ENCODE measurements around the gene TMEM87A.
A peak's percentile ranks its signal among the peaks of the same experiment; 100 is the strongest.
"Not testable (repeated sequence)": the region's sequence is repeated elsewhere in the genome, so short reads cannot be mapped to it uniquely, and the experiment has no call there.

TMEM87A gene

DNA sequence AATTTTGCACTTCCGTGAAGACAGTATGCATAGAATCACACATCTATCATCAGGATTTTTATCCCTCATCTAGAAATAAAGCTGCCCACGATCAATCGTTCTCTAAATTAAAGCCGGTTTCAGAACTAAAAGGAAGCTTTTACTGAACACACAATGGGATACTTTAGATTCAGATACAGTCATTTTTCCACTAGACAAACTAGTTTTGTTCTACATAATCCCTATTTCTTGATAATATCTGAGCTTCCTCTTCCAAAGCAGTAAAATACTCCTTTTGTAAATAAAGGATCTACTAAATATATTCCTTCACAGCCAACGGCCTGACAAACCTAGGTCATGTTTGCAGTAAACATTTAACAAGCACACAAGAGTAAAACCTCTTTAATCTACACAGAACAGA is 2.2 kb downstream of the TMEM87A start:
- DNase-seq: no peak

DNA sequence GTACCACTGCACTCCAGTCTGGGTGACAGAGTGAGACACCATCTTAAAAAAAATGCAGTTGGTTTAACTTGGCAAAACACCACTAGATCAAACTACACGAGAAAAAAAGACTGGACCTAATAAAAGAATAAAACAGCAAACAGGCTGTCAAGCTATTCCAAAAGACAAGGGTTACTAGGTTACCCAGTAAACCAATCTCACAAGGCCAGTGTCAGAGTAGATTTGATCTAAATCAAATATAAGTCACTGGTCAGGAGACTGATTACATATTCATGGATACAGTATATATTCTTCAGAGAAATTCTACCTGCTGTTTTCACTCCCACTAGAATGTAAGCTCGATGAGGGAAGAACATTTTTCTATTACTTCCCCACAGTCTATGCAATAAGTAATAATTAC is 2.7 kb downstream of the TMEM87A start:
- no peak for DNase-seq

DNA sequence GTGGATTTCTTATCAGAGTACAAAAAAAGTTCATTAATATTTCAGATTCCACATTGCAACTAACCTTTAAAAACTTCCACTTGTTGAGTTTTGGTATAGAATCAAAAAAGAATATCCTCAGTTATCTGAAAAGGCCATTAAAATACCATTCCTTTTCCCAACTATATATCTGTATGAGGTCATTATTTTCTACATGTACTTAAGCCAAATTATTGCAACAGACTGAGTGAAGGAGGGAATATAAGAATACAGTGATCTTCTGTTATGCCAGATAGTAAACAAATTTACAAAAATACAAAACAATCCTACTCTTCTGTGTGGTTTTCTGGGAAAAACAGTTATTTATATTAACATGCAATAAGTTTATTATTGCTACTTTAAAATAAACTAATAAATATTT is 5.9 kb downstream of the TMEM87A start:
- no peak for DNase-seq

DNA sequence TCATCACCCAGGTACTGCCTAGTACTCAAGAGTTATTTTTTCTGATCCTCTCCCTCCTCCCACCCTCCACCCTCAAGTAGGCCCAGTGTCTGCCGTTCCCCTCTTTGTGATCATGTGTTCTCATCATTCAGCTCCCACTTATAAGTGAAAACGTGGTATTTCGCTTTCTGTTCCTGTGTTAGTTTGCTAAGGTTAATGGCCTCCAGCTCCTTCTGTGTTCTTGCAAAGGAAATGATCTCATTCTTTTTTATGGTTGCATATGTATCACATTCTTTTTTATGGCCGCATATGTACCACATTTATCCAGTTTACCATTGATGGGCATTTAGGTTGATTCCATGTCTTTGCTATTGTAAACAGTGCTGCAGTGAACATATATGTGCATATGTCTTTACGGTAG is 8.4 kb downstream of the TMEM87A start:
- no peak for DNase-seq

DNA sequence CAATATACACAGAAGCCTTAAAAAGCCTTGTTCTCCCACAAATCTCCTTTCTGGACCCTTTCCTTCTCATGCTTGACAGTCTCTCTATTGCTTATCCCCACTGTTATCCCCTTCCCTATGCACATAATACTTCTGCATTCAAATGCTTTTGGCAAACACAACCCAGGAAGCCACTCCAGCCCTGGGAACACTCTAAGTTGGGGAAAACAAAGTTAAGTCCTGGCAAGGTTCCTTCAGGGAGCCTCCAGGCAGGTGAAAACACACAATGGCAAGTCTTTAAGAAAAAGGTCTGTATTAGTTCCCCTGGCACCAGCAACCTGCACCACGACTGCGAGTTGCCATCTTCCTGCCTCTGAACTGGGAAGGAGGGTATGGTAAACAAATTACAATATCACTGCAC is 19.9 kb downstream of the TMEM87A start:
- DNase-seq: no peak

DNA sequence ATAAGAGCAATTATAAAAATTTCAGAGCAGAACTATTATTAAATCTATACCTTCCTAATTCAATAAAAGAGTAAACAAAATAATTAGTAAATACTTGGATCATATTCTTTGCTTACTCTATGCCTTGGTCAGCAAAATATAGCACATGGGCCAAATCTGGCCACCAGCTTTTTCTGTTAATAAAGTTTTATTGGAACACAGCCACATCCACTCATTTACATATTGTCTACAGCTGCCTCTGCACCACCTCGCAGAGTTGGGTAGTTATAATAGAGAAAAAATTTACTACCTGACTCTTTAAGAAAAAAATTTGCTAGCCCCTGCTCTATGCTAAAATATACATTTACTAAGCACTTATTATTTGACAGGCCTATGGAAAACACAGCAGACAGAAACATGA is 32.4 kb downstream of the TMEM87A start:
- DNase-seq: no peak

DNA sequence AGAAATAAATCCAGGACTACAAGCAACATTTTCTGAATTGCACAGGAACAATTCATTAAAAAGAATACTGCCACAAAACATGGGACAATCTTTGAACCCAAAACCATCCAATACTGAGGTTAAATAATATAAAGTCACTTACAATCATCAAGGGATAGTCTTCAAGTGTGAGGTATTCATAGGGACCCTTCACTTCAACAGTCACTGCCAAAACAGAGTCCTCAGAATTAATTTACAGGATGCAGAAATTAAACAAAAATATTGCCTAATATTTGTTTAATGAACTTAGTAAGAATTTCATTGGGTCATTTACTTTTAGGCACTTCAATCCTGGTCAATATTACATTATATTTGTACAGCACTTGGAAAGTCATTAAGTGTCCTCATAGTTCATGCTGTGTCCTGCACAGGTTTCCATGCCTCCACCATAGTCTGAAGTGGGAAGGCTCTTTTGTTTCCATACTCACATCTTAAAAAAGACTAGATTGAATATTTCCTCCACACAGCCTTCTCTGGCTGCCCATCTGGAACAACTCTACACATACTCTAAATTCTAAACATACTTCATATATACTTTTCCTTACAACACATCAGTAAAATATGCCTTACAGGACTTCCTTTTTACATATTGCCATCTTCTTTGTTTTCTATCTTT is 33.6 kb downstream of the TMEM87A start:
- no peak for DNase-seq

DNA sequence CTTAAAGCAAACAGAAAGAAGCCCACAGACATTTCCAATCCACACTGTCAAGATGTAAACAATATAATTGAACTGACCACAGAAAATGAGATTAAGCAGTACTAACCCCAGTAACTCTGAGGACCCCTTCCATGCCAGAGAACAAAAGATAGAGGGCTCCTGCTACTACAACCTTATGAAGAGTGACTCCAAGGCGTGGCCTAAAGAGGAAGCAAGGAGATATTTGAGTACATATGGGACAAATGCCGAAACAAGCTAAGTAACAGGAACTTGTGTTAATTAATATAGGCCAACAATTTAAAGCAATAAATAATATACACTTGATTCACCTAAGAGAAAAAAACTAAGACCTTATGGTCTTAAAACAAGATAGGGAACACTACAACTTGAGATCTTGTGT is 40.1 kb downstream of the TMEM87A start:
- no peak for DNase-seq

DNA sequence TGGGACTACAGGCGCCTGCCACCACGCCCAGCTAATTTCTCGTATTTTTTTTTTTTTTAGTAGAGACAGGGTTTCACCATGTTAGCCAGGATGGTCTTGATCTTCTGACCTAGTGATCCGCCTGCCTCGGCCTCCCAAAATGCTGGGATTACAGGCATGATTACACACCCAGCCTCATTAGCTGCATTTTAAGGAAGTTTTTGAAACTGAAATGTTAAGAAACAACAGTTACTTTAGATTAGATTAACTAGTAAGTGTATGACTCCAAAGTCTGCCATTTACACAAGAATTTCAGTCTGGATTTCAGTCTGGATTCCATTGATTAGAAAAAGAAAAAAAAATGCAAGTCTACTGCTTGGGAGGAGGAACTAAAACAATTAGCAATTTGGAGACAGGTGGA is 40.6 kb downstream of the TMEM87A start:
- DNase-seq: no peak

DNA sequence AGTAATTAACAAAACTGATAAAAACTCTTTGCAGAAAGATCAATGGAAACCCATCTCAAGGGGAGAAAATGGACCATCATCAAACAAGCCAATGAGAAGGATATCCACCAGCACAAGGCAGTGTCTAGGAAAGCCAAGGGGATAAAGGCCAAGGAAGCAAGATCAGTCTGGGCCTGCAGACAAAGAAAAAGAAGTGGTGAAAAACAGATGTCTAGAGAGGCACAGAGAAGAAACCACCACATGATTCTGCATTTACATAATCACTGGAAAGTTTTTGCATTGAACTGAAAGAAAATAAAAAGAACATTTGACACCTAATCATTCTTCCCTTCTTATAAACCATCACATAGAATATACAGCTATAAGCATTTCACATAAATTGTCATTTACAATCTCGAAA is 42.1 kb downstream of the TMEM87A start:
- no peak for DNase-seq

DNA sequence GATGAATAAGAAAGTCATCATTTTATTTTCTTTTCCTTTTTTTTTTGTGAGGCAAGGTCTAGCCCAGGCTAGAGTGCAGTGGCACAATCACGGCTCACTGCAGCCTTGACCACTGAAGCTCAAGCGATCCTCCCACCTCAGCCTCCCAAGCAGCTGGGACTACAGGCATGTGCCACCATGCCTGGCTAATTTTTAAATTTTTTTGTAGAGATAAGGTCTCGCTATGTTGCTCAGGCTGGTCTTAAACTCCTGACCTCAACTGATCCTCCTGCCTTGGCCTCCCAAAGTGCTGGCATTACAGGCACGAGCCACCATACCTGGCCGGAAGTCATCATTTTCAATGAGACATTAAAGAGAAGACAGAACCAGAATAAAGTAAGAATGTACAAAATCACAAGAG is 44.3 kb downstream of the TMEM87A start:
- not testable (repeated sequence) for DNase-seq

DNA sequence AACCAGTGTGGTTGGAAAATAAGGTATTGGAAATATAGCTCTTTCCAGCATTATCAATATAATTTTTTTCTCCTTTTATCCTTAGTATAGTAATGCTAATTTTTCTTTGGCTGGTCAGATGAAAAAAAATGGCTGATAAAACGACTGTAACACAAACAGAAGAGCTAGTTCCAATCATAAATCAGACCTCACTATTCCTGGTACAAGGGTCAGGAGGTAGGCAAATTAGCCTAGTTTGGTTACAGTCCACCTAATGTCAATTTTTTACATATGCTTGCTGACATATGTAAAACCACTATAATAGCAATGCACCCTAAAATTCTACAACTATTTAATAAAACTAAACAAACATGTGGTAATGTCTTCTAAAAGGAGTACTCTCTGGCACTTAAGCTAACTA is 45.2 kb downstream of the TMEM87A start:
- DNase-seq: no peak

DNA sequence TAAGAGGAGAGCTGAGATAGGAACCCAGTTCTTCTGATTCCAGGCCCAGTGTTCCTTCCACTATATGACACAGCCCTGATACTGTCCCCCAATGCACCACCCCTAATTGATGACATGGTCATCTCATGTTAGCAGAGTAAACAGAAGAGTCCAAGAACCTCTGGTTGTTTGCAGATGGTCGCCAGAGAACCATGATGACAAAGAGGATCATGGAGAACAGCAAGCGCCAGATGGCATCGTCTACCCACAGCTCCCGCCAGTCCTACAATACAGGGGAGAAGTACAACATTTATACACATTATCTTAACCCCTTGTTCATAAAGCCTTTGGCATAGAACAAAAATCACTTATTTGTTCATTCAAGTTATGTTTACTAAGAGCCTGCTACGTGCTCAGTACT is 46.6 kb downstream of the TMEM87A start:
- no peak for DNase-seq

DNA sequence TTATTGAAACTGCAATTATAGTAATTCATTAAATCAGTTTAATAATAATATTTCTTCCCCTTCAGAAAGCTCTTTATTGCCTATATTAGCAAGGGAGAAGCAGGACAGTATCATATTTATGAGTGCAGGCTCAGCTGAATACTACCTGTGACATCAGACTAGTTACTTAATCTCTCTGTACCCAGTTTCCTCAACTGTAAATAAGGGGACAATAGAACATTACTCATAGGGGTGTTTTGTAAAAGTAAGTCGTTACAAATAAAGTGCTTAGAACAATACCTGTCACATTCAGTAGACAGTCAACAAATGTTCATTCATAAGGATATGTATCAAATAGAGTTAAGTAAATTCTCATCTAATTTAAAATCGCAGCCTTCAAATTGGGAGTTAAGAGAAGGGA is 53.0 kb downstream of the TMEM87A start:
- no peak for DNase-seq

DNA sequence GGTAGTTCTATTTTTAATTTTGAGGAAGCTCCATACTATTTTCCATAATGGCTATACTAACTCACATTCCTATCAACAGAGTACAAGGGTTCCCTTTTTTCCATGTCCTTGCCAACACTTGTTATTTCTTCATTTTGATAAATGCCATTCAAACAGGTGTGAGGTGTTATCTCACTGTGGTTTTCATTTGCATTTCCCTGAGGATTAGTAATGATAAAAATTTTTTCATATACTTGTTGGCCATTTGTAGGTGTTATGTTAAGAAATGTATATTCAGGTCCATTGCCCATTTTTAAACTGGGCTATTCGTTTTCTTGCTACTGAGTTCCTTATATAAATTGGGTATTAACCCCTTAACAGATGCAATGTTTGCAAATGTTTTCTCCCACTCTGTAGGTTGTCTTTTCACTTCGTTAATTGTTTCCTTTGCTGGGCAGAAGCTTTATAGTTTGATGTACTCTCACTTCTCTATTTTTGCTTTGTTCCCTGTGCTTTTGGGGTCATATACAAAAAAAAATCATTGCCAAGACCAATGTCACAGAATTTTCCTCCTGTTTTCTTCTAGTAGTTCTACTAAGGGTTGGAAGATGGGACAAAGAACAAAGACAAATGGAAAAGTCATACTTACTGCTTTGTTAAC is 54.2 kb downstream of the TMEM87A start:
- no peak for DNase-seq

DNA sequence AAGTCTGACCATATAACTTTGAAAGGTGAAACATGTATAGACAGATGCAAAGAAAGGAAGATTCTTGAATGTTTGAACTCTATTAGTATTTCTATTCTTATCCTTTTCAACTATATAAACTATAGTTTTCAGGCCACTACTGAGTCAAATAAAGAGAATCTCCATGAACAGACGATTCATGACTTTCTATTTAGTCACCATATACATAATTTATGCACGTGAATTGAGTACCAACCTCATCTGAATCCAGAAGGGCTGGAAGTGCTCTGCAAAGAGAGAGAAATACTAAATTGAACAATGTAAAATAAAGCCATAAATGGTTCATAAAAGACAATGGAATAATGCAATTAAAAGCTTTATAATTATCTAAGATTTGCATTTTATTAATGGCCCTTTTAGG is 55.7 kb downstream of the TMEM87A start:
- no peak for DNase-seq

DNA sequence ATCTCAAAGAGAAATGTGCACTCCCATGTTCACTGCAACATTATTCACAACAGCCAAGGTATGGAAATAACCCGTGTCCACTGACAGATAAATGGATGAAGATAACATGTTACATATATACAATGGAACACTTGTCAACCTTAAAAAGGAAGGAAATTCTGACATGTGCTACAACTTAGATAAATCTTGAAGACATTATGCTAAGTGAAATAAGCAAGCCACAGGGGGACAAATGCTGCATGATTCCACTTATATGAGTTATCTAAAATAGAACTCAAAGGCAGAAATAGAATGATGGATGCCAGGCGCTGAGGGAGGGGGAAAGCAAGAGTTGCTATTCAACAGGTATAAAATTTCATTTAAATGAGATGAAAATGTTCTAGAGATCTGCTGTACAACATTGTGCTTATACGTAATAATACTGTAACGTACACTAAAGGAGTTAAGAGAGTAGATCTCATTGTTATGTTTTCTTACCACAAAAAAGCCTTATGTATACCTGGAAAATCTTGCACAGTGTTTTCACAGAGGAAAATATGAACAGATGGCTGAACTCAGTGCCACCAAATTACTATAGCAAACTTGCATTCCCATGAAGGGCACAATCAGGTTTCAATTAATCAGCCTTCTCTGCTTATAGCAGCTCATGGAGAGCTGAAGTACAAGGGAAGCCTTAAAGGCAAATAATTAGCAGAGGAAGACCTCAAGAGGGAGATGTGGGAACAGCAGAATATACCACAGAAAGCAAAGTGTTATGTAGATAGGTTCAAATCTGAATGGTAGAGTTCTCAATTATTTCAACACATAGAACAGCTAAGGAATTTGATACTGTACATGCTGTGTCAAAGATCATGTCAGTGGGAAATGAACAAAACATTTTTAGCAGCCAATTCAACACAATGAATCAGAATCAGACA is 57.1 kb downstream of the TMEM87A start:
- DNase-seq: no peak

DNA sequence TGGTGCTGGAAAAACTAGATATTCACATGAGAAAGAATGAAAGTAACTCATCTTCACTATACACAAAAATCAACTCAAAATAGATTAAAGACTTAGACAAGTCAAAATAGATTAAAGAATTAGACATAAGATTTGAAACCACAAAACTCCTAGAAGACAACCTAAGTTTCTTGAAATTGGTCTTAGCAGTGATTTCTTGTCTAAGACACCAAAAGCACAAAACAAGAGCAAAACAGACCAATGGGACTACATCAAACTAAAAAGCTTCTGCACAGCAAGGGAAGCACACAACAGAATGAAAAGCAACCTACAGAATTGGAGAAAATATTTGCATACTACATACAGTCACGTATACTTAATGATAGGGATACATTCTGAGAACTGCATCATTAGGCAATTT is 58.6 kb downstream of the TMEM87A start:
- no peak for DNase-seq

DNA sequence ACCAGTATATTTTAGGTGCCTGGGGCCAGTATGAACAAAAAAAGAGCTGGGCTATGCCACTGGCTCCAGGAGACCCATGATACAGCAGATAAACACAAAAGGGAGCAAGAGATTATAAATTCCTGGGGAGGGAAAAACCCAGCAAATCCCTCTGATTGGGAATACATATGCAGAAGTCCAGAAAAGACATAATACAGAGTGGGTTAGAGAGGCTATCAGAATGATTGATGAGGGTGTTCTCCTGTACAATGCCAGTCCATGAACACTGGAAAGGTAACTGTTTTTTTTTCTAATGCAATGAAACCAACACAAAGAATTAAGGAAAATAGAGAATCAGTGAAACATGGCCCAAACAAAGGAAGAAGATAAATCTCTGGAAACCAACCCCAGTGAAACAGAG is 59.7 kb downstream of the TMEM87A start:
- DNase-seq: no peak

DNA sequence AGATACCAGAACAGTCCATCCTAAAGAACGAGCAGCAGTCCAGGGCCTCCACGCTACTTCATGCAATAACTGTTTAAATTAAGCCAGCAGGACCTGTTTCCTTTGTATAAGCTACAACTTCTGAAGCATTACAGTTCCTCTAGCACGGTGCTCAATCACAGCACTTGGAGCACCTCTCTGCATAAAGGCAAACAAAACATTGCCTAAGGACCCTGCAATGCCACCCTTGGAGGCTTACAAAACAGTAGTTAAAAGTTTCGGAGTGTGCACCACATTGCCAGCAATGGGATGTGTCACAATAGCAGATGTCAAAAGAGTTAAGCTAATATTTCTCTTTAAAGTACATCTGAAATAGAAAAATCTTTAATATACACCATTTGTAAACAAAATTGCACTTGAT is 62.5 kb downstream of the TMEM87A start:
- DNase-seq: no peak

DNA sequence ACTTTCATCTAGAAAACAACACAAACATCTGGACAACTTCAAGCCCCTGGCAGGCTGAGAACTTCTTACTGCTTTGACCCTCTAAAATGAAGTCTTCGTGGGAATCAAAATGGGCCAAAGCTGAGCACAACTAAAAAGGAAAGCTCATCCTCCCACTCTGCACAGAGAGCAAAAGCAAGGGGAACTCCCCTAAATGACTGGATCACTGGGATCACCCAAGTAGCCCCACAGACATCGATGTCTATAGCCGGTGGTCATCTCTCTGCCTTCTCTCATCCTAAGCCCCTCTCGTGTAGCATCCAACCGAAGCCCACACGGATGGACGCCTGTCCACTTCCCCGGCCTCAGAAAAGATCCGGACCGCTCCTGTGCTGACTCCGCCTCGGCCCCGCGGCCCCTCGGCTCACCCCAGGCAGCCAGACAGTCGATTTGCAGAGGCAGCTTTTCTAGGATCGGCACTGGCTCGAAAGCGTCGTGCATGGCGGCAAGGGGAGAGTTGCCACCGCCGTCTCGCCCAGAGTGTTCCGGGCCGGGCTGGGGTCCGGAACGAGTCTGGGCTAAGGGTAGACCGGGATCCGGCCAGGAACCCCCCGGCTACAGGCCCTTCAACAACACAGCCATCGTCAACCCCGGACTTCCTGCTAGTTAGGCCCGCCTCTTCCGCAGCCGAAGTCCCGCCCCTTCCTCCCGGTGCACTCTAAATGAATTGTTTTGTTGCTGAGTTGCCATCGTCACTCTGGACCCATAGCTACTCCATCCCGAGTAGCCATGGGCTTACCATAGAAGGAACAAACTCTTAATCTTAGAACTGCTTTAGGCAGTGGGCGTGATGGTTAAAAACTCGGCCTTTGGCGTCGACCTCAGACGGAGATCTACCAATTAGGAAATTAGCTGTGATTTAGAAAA is 65.3 kb downstream of the TMEM87A start, which contains the start of gene VPS39:
VPS39 (minus strand) TSS at position 631 of the 906 bp plus-strand sequence; CDS start at position 480, 151 bp downstream.
- peak; percentile 65 for DNase-seq

DNA sequence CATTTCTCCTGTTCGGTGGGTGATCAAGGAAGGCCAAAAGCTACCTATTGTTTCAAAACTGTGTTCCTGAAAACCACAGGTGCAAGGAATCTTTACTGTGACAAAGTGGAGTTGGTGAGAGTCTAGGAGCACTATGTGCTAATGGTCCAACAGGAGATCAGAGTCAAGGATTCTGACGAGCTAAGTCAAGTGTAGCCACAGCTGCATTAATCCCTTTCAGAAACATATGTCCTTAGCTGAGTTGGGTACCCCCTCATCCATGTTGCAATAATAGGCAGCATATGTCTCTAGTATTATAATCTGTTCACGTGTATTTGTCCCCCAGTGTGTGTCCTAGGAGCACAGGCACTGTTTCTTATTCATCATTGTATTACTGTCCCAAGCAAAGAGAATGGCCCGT is 66.8 kb downstream of the TMEM87A start:
- no peak for DNase-seq

DNA sequence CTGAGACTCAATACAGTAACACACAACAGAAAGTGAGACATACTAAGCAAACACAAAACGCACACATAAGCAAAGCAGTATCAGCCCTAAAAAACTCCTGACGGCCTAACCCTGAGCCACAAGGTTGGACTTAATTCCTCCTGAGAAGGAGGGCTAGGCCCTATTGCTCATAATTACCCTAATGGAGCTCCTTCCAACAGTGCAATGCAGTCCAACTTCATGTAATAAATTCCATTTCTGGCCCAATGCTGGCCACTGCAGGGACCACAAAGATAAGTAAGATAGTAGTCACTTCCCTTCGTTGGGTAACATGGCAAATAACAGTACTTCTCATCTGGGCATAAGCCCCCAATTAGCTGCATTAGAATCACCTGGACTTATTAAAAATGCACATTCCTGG is 69.3 kb downstream of the TMEM87A start:
- DNase-seq: no peak

Data from effector CD8-positive, alpha-beta T cell (primary cell).